Esophagus squamous epithelium (tissue), 4 donors: ENCODE results near the gene RAP1A.

ENCODE experiments used
- CTCF ChIP-seq, 6 experiments: fragments of 450-650 bp in 4 of 6; fragments of 200-600 bp in 2 of 6; sonication (generic) in 2 of 6; IDR thresholded peaks; one replicate each; pipeline ENCODE4 v1.5.1; 2016 to 2019; ENCODE audit warnings: antibody characterized with exemption in 6 of 6, mild to moderate bottlenecking in 4 of 6, moderate library complexity in 4 of 6
- POLR2A ChIP-seq, 4 donors: fragments of 450-650 bp; IDR thresholded peaks; one replicate each; pipeline ENCODE4 v1.6.1; 2017; ENCODE audit warnings: antibody characterized with exemption in 4 of 4, mild to moderate bottlenecking in 4 of 4, moderate library complexity in 3 of 4

DNA sequence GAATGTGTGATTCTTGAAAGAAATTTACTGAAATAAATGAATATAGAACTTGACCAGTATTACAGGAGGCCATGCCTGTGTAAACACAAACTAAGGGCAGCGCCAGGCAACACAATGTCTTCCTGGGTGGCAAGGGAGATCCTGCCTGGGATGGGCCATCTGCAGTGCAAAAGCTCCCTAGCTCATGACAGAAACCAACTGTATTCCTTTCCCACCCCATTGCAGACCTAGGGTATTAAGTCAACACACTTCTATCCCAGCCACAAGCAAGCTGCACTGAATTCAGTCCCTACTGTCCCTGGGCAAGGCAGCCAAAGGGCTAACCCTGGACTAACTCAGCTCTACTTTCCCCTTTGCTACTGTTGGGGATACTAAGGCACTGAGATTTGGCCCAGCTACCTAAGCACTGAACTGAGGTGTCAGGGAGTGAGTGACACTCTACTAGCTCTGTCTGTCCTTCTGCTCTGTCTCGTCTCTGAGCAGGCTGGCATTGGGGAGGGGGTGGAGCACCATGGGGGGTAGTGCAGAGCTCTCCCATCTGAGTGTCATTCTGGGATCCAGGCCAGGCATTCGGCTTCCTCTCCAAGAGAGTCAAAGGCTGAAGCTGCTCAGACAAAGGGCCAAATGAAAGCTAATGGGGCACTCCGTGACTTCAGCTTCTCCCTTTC is 117.1 kb downstream of the RAP1A start:
- no peak for TF ChIP-seq CTCF (IDR thresholded peaks at IDR 0.05)
- TF ChIP-seq POLR2A (IDR thresholded peaks at IDR 0.05) = no peak
